GM12875 (cell line): ENCODE results near the gene TBX18.

Source experiments
- H3K4me3 ChIP-seq: one replicate; pipeline ENCODE4 v1.5.1; 2011; ENCODE audit warnings: low read depth, low read length, control low read depth
- TF ChIP-seq, protein P1 (sequence below): IDR thresholded peaks from 2 replicates; pipeline ENCODE4 v1.5.1; 2011; ENCODE audit warnings: low read depth, mild to moderate bottlenecking, control low read depth, inconsistent platforms, low read length, moderate library complexity, borderline replicate concordance; ENCODE audit not compliant: insufficient read depth

Gene TBX18

DNA sequence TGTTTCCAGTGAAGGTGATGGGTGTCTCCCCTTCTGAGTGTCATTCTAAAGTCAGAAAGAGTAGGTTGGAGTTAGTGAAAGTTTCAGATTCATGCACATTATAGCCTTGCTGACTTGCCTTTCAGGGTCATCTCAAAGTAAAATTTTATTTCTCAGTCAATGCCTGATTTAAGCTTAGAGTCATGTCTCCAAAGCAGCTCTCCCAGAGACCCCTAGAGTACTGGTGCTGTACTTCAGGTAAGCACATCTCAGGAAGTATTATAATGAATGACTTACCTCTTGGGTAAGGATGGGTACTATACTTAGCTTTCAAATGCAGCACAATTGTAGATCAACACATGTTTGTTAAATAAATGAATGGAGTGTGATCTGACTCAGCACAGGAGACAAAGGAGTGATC, 116.0 kb downstream of the TBX18 start:
- TF ChIP-seq, protein P1, sequence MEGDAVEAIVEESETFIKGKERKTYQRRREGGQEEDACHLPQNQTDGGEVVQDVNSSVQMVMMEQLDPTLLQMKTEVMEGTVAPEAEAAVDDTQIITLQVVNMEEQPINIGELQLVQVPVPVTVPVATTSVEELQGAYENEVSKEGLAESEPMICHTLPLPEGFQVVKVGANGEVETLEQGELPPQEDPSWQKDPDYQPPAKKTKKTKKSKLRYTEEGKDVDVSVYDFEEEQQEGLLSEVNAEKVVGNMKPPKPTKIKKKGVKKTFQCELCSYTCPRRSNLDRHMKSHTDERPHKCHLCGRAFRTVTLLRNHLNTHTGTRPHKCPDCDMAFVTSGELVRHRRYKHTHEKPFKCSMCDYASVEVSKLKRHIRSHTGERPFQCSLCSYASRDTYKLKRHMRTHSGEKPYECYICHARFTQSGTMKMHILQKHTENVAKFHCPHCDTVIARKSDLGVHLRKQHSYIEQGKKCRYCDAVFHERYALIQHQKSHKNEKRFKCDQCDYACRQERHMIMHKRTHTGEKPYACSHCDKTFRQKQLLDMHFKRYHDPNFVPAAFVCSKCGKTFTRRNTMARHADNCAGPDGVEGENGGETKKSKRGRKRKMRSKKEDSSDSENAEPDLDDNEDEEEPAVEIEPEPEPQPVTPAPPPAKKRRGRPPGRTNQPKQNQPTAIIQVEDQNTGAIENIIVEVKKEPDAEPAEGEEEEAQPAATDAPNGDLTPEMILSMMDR: no peak
- H3K4me3 ChIP-seq: no peak overlapping the region

DNA sequence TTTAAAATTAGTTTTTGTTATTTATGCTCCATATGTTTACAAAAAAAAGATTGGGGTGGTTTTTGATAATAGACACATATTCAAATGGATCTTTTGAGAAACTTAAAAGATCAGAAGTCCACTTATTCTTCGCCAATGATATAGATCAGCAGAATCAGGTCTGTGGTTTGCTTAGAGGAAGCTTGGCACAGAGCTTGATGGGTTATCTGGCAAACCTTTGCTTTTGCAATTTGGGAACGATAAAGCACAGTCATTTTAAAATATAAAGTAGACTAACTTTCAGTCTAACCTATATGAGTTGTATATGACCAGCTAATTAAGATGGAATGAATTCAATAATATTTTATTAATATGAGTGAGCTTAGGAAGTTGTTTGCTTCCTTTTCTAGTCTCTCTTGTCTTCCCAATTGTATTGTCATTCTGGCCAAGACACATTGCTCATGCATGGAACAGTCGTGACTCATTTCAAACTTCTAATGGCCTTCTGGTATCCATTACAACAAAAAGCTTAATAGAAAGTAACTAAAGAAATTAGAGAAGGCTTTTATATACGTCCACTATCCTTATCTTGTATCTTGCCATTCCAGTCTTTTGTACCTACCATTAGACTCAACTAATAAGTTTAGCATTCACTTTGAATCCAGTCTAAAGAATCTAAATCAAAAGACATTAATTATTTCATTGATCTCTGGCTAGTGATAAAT, 118.7 kb downstream of the TBX18 start:
- H3K4me3 ChIP-seq: no peak overlapping the region
- TF ChIP-seq, protein P1: no peak

- H3K4me3 ChIP-seq: no peak overlapping the region
- TF ChIP-seq, protein P1: no peak
Measured at GRCh38 chr6:84645000-84645399, 119.4 kb downstream of the TBX18 start.

DNA sequence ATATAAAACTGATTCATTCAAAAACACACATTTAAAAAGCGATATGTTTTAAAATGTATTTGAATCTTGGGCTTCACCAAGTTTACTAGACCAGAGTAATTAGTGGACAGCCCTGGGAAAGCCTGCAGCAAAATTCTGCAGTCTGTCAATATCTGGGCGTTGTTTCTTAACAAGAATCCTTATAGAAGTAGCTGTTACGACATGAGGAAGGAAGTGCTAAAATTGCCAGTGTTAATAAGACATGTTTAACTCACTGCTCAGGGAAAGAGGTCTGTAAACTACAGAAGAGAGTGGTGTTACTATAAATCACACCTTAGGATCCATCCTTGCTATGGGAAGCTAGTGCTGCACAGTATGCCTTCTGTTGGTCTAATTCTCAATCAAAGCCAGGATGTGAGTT, 120.6 kb downstream of the TBX18 start:
- TF ChIP-seq, protein P1: no peak

DNA sequence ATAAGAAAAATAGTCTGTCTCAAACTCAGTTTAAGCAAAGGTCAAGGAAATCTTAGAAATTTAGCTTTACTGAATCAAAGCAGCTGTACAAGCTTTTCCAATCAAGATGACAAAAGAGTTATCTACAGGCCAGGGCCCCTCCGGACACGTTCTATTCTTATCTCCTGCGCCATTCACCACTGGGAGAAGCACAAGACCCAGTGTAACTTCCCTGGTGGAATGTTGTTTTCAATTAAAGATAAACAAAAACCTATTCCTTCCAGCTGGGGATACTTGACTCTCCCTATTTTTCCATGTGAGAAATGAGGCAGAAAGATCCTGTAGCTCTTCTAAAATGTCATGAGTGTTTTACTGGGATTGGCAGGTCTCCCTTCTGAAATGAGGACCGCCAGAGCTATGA, 123.3 kb downstream of the TBX18 start:
- no peak overlapping the region for H3K4me3 ChIP-seq
- TF ChIP-seq, protein P1: no peak

More for the DNA sequence above, 120.6 kb downstream of the TBX18 start:
- H3K4me3 ChIP-seq: no peak overlapping the region

DNA sequence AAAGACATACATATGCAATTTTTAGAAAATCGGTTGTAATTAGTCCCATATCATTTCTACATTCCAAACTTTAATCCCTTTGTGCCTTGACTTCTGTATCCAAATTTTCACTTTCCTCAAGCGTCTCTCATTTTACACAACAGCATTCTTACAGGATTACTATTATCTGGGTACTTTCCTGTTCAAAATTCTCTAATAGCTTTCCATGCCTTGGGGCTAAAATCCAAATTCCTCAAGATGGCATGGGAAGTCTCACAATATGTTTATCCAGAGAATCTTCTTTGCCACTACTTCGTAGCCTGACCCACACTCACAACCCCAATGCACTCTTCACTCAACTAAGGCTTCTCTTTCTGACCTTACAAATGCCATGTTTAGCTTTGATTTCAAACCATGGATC, 125.0 kb downstream of the TBX18 start:
- TF ChIP-seq, protein P1: no peak
- no peak overlapping the region for H3K4me3 ChIP-seq

DNA sequence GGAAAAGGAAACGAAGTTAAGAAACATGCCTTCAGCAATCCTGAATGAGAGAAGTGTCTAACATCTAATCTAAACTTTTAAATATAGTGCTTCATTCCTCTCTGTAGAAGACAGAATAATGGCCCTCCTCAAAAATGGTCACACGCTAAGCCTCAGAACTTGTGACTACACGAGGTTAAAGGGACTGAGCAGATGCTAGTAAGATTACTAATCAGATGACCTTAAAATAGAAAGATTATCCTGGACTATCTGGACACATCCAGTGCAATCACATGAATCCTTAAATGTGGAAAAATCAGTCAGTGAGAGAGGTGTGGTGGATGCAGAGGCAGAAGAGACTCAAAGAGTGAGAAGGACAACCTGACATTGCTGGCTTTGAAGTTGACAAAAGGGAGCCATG, 126.1 kb downstream of the TBX18 start:
- H3K4me3 ChIP-seq: no peak overlapping the region
- TF ChIP-seq, protein P1: no peak
